ENCODE results near the gene RABL6. TPM values are rescaled to one million over a fixed set of nuclear protein-coding genes. Genes with fewer than 3 reads are reported as not detected.

The RABL6 gene
- total RNA-seq, 2 donors from 2014 or later: 69.8 to 72.8 TPM

- Histone ChIP-seq H3K9me3 (no peaks in the 10 kb centered on the region), H3K4me1 (peaks cover 62% of the 10 kb centered on the region), H3K27me3 (no peaks in the 10 kb centered on the region), H3K27ac (peak overlapping the region; percentile 74 to 86 (median 78)), H3K36me3 (replicated peaks in 1 of 2; ENCODE audit: insufficient read depth in 1 of 2, low read depth in 2 of 2) (peaks cover 10 to 15% of the 10 kb centered on the region in 2 donors), H3K4me3 (no peak overlapping the region)
- TF ChIP-seq POLR2A (IDR thresholded peaks at IDR 0.05) (no peak), CTCF (IDR thresholded peaks at IDR 0.05) (peak in 4 of 7 experiments; percentile 13 to 43 (median 24))
- peak; percentile 57 for ATAC-seq
- WGBS, 2 donors: 29% methylated on average over 27 of the region's 29 CpGs; no CpG with 5 or more reads in 1 of the 2 donors
- peak; percentile 72 to 88 (median 82) for DNase-seq
- intact Hi-C loops (cut with DNase I): loop anchor here (10.0 kb wide), 1 partner anchor 87 kb away; the partner anchor contains the start of genes C8G and FBXW5
Measured at GRCh38 chr9:136857581-136858412, 50.0 kb downstream of the RABL6 start.

- ATAC-seq (no peak), DNase-seq (peak in 1 of 4 donors; percentile 20)
- TF ChIP-seq CTCF (IDR thresholded peaks at IDR 0.05): no peak
- TF ChIP-seq POLR2A (IDR thresholded peaks at IDR 0.05): no peak
- H3K4me1 ChIP-seq: peaks cover 68% of the 10 kb centered on the region
- no peak overlapping the region for H3K4me3 ChIP-seq
- peaks cover 15 to 21% of the 10 kb centered on the region in 2 donors for H3K36me3 ChIP-seq (replicated peaks in 1 of 2; ENCODE audit: insufficient read depth in 1 of 2, low read depth in 2 of 2)
- peak overlapping the region; percentile 74 to 86 (median 78) for H3K27ac ChIP-seq
- H3K27me3 ChIP-seq: no peaks in the 10 kb centered on the region
- H3K9me3 ChIP-seq: no peaks in the 10 kb centered on the region
- 20 to 68% methylated on average over 1 to 13 of the region's 15 CpGs for WGBS, 2 donors
- intact Hi-C loops (cut with DNase I): loop anchor here (10.0 kb wide), 1 partner anchor 86 kb away; the partner anchor contains the start of genes C8G and FBXW5
Measured at GRCh38 chr9:136858452-136858843, 50.7 kb downstream of the RABL6 start.

GRCh38 chr9:136858844-136859757 lies 51.4 kb downstream of the RABL6 start:
- Histone ChIP-seq H3K9me3 (no peaks in the 10 kb centered on the region), H3K27me3 (no peaks in the 10 kb centered on the region), H3K27ac (peak overlapping the region; percentile 74 to 86 (median 78)), H3K36me3 (replicated peaks in 1 of 2; ENCODE audit: insufficient read depth in 1 of 2, low read depth in 2 of 2) (peaks cover 15 to 21% of the 10 kb centered on the region in 2 donors), H3K4me1 (peaks cover 72% of the 10 kb centered on the region), H3K4me3 (no peak overlapping the region)
- 0 to 36% methylated on average over 3 to 20 of the region's 20 CpGs for WGBS, 2 donors
- ATAC-seq: peak; percentile 79
- peak; percentile 90 to 97 (median 93) for DNase-seq
- peak in 1 of 3 donors; percentile 9 for TF ChIP-seq POLR2A (IDR thresholded peaks at IDR 0.05)
- TF ChIP-seq CTCF (IDR thresholded peaks at IDR 0.05): no peak
- intact Hi-C loops (cut with DNase I): loop anchor here (10.0 kb wide), 1 partner anchor 86 kb away; the partner anchor contains the start of genes C8G and FBXW5

GRCh38 chr9:136860529-136860928 lies 52.8 kb downstream of the RABL6 start:
- intact Hi-C loops (cut with DNase I): no loop called here
- peak overlapping the region in 2 of 4 donors; percentile 29 to 78 for H3K27ac ChIP-seq
- no peak overlapping the region for H3K4me3 ChIP-seq
- H3K4me1 ChIP-seq: peaks cover 87% of the 10 kb centered on the region
- WGBS, 2 donors: 88 to 93% methylated on average over 9 of the region's 9 CpGs
- DNase-seq: peak in 1 of 4 donors; percentile 20
- ATAC-seq: no peak
- no peaks in the 10 kb centered on the region for H3K27me3 ChIP-seq
- peaks cover 15 to 21% of the 10 kb centered on the region in 2 donors for H3K36me3 ChIP-seq (replicated peaks in 1 of 2; ENCODE audit: insufficient read depth in 1 of 2, low read depth in 2 of 2)
- no peaks in the 10 kb centered on the region for H3K9me3 ChIP-seq
- TF ChIP-seq POLR2A (IDR thresholded peaks at IDR 0.05) (no peak), CTCF (IDR thresholded peaks at IDR 0.05) (no peak)

All from body of pancreas (tissue), 4 donors.